ENCODE results near the gene MEAF6. TPM values are rescaled to one million over a fixed set of nuclear protein-coding genes. Genes with fewer than 3 reads are reported as not detected.

Gene MEAF6
- total RNA-seq, 1 donor from 2014 or later = 52.8 TPM

GRCh38 chr1:37481289-37482003 lies 33.1 kb downstream of the MEAF6 start:
- Mint-ChIP-seq H3K36me3 (ENCODE audit: low read depth) (peaks cover 18% of the 10 kb centered on the region), H3K9me3 (ENCODE audit: low read depth) (no peaks in the 10 kb centered on the region), H3K27me3 (ENCODE audit: low read depth) (no peaks in the 10 kb centered on the region), H3K27ac (ENCODE audit: unreplicated experiment) (no peak overlapping the region), H3K4me1 (ENCODE audit: low read depth) (peaks cover 47% of the 10 kb centered on the region), H3K4me3 (ENCODE audit: unreplicated experiment) (no peak overlapping the region)
- TF ChIP-seq CTCF (IDR thresholded peaks at IDR 0.05) = no peak
- DNase-seq (ENCODE audit: low spot score) = no peak

GRCh38 chr1:37480581-37481288 lies 33.8 kb downstream of the MEAF6 start:
- H3K4me3 Mint-ChIP-seq (ENCODE audit: unreplicated experiment) = no peak overlapping the region
- H3K9me3 Mint-ChIP-seq (ENCODE audit: low read depth) = no peaks in the 10 kb centered on the region
- no peak for TF ChIP-seq CTCF (IDR thresholded peaks at IDR 0.05)
- DNase-seq (ENCODE audit: low spot score) = no peak
- no peak overlapping the region for H3K27ac Mint-ChIP-seq (ENCODE audit: unreplicated experiment)
- peaks cover 18% of the 10 kb centered on the region for H3K36me3 Mint-ChIP-seq (ENCODE audit: low read depth)
- H3K27me3 Mint-ChIP-seq (ENCODE audit: low read depth) = no peaks in the 10 kb centered on the region
- peaks cover 54% of the 10 kb centered on the region for H3K4me1 Mint-ChIP-seq (ENCODE audit: low read depth)

- DNase-seq (ENCODE audit: low spot score) = no peak
- TF ChIP-seq CTCF (IDR thresholded peaks at IDR 0.05) = no peak
- H3K27me3 Mint-ChIP-seq (ENCODE audit: low read depth) = no peaks in the 10 kb centered on the region
- no peaks in the 10 kb centered on the region for H3K9me3 Mint-ChIP-seq (ENCODE audit: low read depth)
- H3K4me3 Mint-ChIP-seq (ENCODE audit: unreplicated experiment) = no peak overlapping the region
- H3K4me1 Mint-ChIP-seq (ENCODE audit: low read depth) = peaks cover 61% of the 10 kb centered on the region
- H3K36me3 Mint-ChIP-seq (ENCODE audit: low read depth) = peaks cover 18% of the 10 kb centered on the region
- peak overlapping the region; percentile 97 for H3K27ac Mint-ChIP-seq (ENCODE audit: unreplicated experiment)
Measured at GRCh38 chr1:37480125-37480466, 34.5 kb downstream of the MEAF6 start.

- DNase-seq (ENCODE audit: low spot score) = no peak
- peak overlapping the region; percentile 71 for H3K4me3 Mint-ChIP-seq (ENCODE audit: unreplicated experiment)
- peak; percentile 9 for TF ChIP-seq CTCF (IDR thresholded peaks at IDR 0.05)
- H3K27me3 Mint-ChIP-seq (ENCODE audit: low read depth) = no peaks in the 10 kb centered on the region
- peaks cover 18% of the 10 kb centered on the region for H3K36me3 Mint-ChIP-seq (ENCODE audit: low read depth)
- H3K27ac Mint-ChIP-seq (ENCODE audit: unreplicated experiment) = peak overlapping the region; percentile 97
- no peaks in the 10 kb centered on the region for H3K9me3 Mint-ChIP-seq (ENCODE audit: low read depth)
- peaks cover 59% of the 10 kb centered on the region for H3K4me1 Mint-ChIP-seq (ENCODE audit: low read depth)
Measured at GRCh38 chr1:37479255-37480124, 35.1 kb downstream of the MEAF6 start.

GRCh38 chr1:37478890-37479254 lies 35.7 kb downstream of the MEAF6 start:
- Mint-ChIP-seq H3K27ac (ENCODE audit: unreplicated experiment) (peak overlapping the region; percentile 97), H3K4me3 (ENCODE audit: unreplicated experiment) (peak overlapping the region; percentile 71), H3K9me3 (ENCODE audit: low read depth) (no peaks in the 10 kb centered on the region), H3K4me1 (ENCODE audit: low read depth) (peaks cover 56% of the 10 kb centered on the region), H3K36me3 (ENCODE audit: low read depth) (peaks cover 16% of the 10 kb centered on the region), H3K27me3 (ENCODE audit: low read depth) (no peaks in the 10 kb centered on the region)
- no peak for DNase-seq (ENCODE audit: low spot score)
- no peak for TF ChIP-seq CTCF (IDR thresholded peaks at IDR 0.05)

Measured in chondrocyte (in vitro differentiated cells).